ENCODE results near the gene WDR73. TPM values are rescaled to one million over a fixed set of nuclear protein-coding genes. Genes with fewer than 3 reads are reported as not detected.

WDR73 gene
- total RNA-seq, 1 donor from 2014 or later = 46.8 TPM

- no peak for DNase-seq (ENCODE audit: low spot score)
- no peak overlapping the region for H3K27ac Mint-ChIP-seq
- TF ChIP-seq EZH2 (IDR thresholded peaks at IDR 0.05) (no peak), CTCF (IDR thresholded peaks at IDR 0.05) (no peak), EZH2phosphoT487 (IDR thresholded peaks at IDR 0.05) (no peak)
- Histone ChIP-seq H3K36me3 (no peaks in the 10 kb centered on the region), H3K27ac (no peak overlapping the region), H3K79me2 (ENCODE audit: low read depth) (peaks cover 5% of the 10 kb centered on the region), H3K27me3 (peaks cover 27% of the 10 kb centered on the region), H3K4me2 (peak overlapping the region; percentile 64), H2AFZ (replicated peaks) (peak overlapping the region; percentile 22), H3K4me3 (peak overlapping the region; percentile 28), H3K9me3 (ENCODE audit: low read depth) (no peaks in the 10 kb centered on the region), H4K20me1 (ENCODE audit: low read depth) (peaks cover 11% of the 10 kb centered on the region), H3F3A (ENCODE audit: low read depth) (peaks cover 3% of the 10 kb centered on the region), H3K9ac (no peak overlapping the region), H3K4me1 (peaks cover 5% of the 10 kb centered on the region)
- peaks cover 8% of the 10 kb centered on the region for H3K9me3 Mint-ChIP-seq
- no peak overlapping the region for H3K4me3 Mint-ChIP-seq
- peaks cover 5% of the 10 kb centered on the region for H3K27me3 Mint-ChIP-seq (ENCODE audit: insufficient read depth, low read depth)
- no peaks in the 10 kb centered on the region for H3K36me3 Mint-ChIP-seq
- H3K4me1 Mint-ChIP-seq = peaks cover 4% of the 10 kb centered on the region
These were observed 56.8 kb downstream of the WDR73 start for GRCh38 chr15:84597296-84597695.

DNA sequence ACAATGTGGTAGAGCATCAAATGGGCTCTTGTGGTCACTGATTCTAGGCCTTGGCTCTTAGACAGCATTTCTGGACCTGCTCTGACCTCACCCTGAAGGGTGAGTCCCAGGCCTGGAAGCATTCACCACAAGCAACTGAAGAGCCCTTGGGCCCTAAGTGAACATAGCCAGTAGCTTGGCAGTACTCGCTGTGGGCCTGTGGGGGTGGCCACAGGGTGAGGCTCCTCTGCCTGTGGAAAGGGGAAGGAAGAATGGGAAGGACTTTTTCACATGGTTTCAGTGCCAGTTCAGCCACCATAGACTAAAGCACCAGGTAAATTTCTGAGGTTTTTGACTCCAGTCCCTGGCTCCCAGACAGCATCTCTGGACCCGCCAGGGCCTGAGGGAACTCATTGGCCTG lies 58.4 kb downstream of the WDR73 start:
- Histone ChIP-seq H3F3A (ENCODE audit: low read depth) (peaks cover 3% of the 10 kb centered on the region), H3K27ac (no peak overlapping the region), H3K27me3 (peaks cover 15% of the 10 kb centered on the region), H3K9ac (no peak overlapping the region), H2AFZ (replicated peaks) (no peak overlapping the region), H3K4me1 (no peaks in the 10 kb centered on the region), H3K4me3 (no peak overlapping the region), H3K4me2 (no peak overlapping the region), H3K36me3 (no peaks in the 10 kb centered on the region), H4K20me1 (ENCODE audit: low read depth) (no peaks in the 10 kb centered on the region), H3K9me3 (ENCODE audit: low read depth) (no peaks in the 10 kb centered on the region), H3K79me2 (ENCODE audit: low read depth) (no peaks in the 10 kb centered on the region)
- H3K9me3 Mint-ChIP-seq = peaks cover 8% of the 10 kb centered on the region
- no peak for DNase-seq (ENCODE audit: low spot score)
- TF ChIP-seq CTCF (IDR thresholded peaks at IDR 0.05) (no peak), EZH2phosphoT487 (IDR thresholded peaks at IDR 0.05) (no peak)
- H3K36me3 Mint-ChIP-seq = no peaks in the 10 kb centered on the region
- H3K27me3 Mint-ChIP-seq (ENCODE audit: insufficient read depth, low read depth) = peaks cover 3% of the 10 kb centered on the region
- no peak overlapping the region for H3K27ac Mint-ChIP-seq
- peaks cover 2% of the 10 kb centered on the region for H3K4me1 Mint-ChIP-seq
- no peak overlapping the region for H3K4me3 Mint-ChIP-seq

DNA sequence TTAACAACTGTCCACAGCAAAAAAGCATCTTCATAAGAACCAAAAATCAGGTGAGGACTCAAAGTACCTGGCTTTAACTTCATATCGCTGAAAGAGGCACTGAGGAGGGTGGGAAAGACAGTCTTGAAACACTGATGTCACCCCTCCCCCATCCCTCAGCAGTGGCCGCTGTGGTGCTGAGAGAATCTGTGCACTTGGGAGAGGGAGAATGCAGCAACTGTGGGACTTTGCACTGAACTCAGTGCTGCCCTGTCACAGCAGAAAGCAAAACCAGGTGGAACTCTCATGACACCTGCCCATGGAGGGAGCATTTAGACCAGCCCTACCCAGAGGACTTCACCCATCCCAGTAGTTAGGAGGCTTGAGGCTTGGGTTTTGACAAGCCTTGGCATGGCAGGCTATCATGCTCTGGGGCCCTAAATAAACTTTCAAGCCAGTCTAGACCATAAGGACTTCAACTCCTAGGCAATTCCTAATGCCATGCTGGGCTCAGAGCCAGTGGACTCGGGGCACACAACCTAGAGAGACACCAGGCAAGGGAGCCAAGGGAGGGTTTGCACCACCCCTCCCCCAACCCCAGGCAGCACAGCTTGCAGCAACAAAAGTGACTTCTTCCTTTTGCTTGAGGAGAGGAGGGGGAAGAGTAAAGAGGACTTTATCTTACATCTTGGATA lies 59.3 kb downstream of the WDR73 start:
- H4K20me1 ChIP-seq (ENCODE audit: low read depth) = no peaks in the 10 kb centered on the region
- Mint-ChIP-seq H3K4me1 (peaks cover under 1% of the 10 kb centered on the region), H3K9me3 (peaks cover 8% of the 10 kb centered on the region), H3K36me3 (no peaks in the 10 kb centered on the region), H3K27me3 (ENCODE audit: insufficient read depth, low read depth) (peaks cover 3% of the 10 kb centered on the region), H3K4me3 (no peak overlapping the region), H3K27ac (no peak overlapping the region)
- H3K4me2 ChIP-seq = no peak overlapping the region
- peaks cover 3% of the 10 kb centered on the region for H3F3A ChIP-seq (ENCODE audit: low read depth)
- H3K9me3 ChIP-seq (ENCODE audit: low read depth) = no peaks in the 10 kb centered on the region
- no peaks in the 10 kb centered on the region for H3K79me2 ChIP-seq (ENCODE audit: low read depth)
- H2AFZ ChIP-seq (replicated peaks) = no peak overlapping the region
- no peak overlapping the region for H3K4me3 ChIP-seq
- no peak overlapping the region for H3K9ac ChIP-seq
- DNase-seq (ENCODE audit: low spot score) = no peak
- peaks cover 6% of the 10 kb centered on the region for H3K27me3 ChIP-seq
- no peak overlapping the region for H3K27ac ChIP-seq
- no peaks in the 10 kb centered on the region for H3K4me1 ChIP-seq
- TF ChIP-seq CTCF (IDR thresholded peaks at IDR 0.05) (no peak), EZH2phosphoT487 (IDR thresholded peaks at IDR 0.05) (no peak), EZH2 (IDR thresholded peaks at IDR 0.05) (no peak)
- H3K36me3 ChIP-seq = no peaks in the 10 kb centered on the region
